Thoracic aorta (tissue), 2 donors: ENCODE measurements around the gene DUSP11. TPM values are rescaled to one million over a fixed set of nuclear protein-coding genes. Genes with fewer than 3 reads are reported as not detected.

Experiments used
- ATAC-seq: fragments of 150-250 bp; one replicate; pipeline ENCODE4 v1.8.0; 2017; ENCODE audit warnings: low read depth; ENCODE audit not compliant: insufficient number of reproducible peaks, low FRiP score
- DNase-seq: peaks from one replicate; pipeline ENCODE4 v3.0.0-alpha.2; 2020; ENCODE audit warnings: low spot score
- H3K27ac ChIP-seq, 2 donors: fragments of 200-600 bp; sonication (generic); 1 replicate in 1 of 2; 2 replicates in 1 of 2; pipeline ENCODE4 v1.5.1; 2016; ENCODE audit warnings: mild to moderate bottlenecking in 2 of 2, moderate library complexity in 2 of 2
- H3K27me3 ChIP-seq: fragments of 200-600 bp; sonication (generic); replicated peaks from 2 replicates; pipeline ENCODE4 v1.6.0; 2016; ENCODE audit warnings: mild to moderate bottlenecking; ENCODE audit not compliant: insufficient read depth
- H3K36me3 ChIP-seq: fragments of 200-600 bp; sonication (generic); one replicate; pipeline ENCODE4 v1.5.1; 2016
- H3K4me1 ChIP-seq, 2 donors: fragments of 200-600 bp; sonication (generic); 1 replicate in 1 of 2; 2 replicates in 1 of 2; pipeline versions ENCODE4 v1.5.1 to v1.6.0; 2016; ENCODE audit warnings: low read depth in 2 of 2, mild to moderate bottlenecking in 1 of 2; ENCODE audit not compliant: control insufficient read depth in 1 of 2
- H3K4me3 ChIP-seq: fragments of 200-600 bp; sonication (generic); 2 replicates; pipeline ENCODE4 v1.5.1; 2016; ENCODE audit warnings: mild to moderate bottlenecking
- H3K9me3 ChIP-seq: fragments of 200-600 bp; sonication (generic); 2 replicates; pipeline ENCODE4 v1.5.1; 2016
- CTCF ChIP-seq: fragments of 200-600 bp; sonication (generic); IDR thresholded peaks from one replicate; pipeline ENCODE4 v1.5.1; 2019; ENCODE audit warnings: antibody characterized with exemption
- total RNA-seq, 2 donors: library from RNA; depleted of rRNA; stranded (reverse); fragments of >200 nt; gene quantifications; one replicate each; pipeline versions ENCODE4 v1.1.0 to v1.2.3, GENCODE V29; 2016

DUSP11 gene
- total RNA-seq, 2 donors from 2014 or later = 24.1 to 34.8 TPM

GRCh38 chr2:73776381-73776780 is 3.5 kb downstream of the DUSP11 start:
- ATAC-seq = no peak
- peaks cover 18% of the 10 kb centered on the region for H3K36me3 ChIP-seq
- H3K27me3 ChIP-seq = no peaks in the 10 kb centered on the region
- H3K27ac ChIP-seq = no peak overlapping the region
- H3K4me3 ChIP-seq = no peak overlapping the region
- no peaks in the 10 kb centered on the region for H3K9me3 ChIP-seq
- no peak for TF ChIP-seq CTCF
- peaks cover 10 to 16% of the 10 kb centered on the region in 2 donors for H3K4me1 ChIP-seq
- no peak for DNase-seq

GRCh38 chr2:73772819-73773218 is 7.1 kb downstream of the DUSP11 start:
- DNase-seq (no peak), ATAC-seq (no peak)
- H3K27ac ChIP-seq = no peak overlapping the region
- H3K36me3 ChIP-seq = peaks cover 25% of the 10 kb centered on the region
- no peaks in the 10 kb centered on the region for H3K27me3 ChIP-seq
- no peaks in the 10 kb centered on the region for H3K9me3 ChIP-seq
- no peak overlapping the region for H3K4me3 ChIP-seq
- TF ChIP-seq CTCF = no peak
- H3K4me1 ChIP-seq = no peaks in the 10 kb centered on the region

GRCh38 chr2:73770725-73771124 is 9.2 kb downstream of the DUSP11 start:
- ATAC-seq (no peak), DNase-seq (no peak)
- no peaks in the 10 kb centered on the region for H3K4me1 ChIP-seq
- TF ChIP-seq CTCF = no peak
- H3K4me3 ChIP-seq = no peak overlapping the region
- no peak overlapping the region for H3K27ac ChIP-seq
- no peaks in the 10 kb centered on the region for H3K9me3 ChIP-seq
- H3K27me3 ChIP-seq = no peaks in the 10 kb centered on the region
- peaks cover 39% of the 10 kb centered on the region for H3K36me3 ChIP-seq

- TF ChIP-seq CTCF = no peak
- no peak for ATAC-seq
- DNase-seq = no peak
- H3K9me3 ChIP-seq = no peaks in the 10 kb centered on the region
- H3K27ac ChIP-seq = no peak overlapping the region
- no peaks in the 10 kb centered on the region for H3K27me3 ChIP-seq
- no peaks in the 10 kb centered on the region for H3K4me1 ChIP-seq
- no peak overlapping the region for H3K4me3 ChIP-seq
- peaks cover 36% of the 10 kb centered on the region for H3K36me3 ChIP-seq
Measured at GRCh38 chr2:73766994-73767393, 12.9 kb downstream of the DUSP11 start.

- TF ChIP-seq CTCF = no peak
- H3K4me3 ChIP-seq = no peak overlapping the region
- peaks cover 34% of the 10 kb centered on the region for H3K36me3 ChIP-seq
- no peaks in the 10 kb centered on the region for H3K9me3 ChIP-seq
- no peaks in the 10 kb centered on the region for H3K27me3 ChIP-seq
- ATAC-seq (no peak), DNase-seq (no peak)
- no peaks in the 10 kb centered on the region for H3K4me1 ChIP-seq
- H3K27ac ChIP-seq = no peak overlapping the region
Measured at GRCh38 chr2:73766349-73766748, 13.6 kb downstream of the DUSP11 start.
